Coronary artery (tissue), 2 donors: Measurements from ENCODE around the gene AUTS2.

Experiments used
- DNase-seq: peaks from one replicate; pipeline ENCODE4 v3.0.0-alpha.2; 2017; ENCODE audit warnings: low spot score
- H3K27ac ChIP-seq, 2 donors: fragments of 200-600 bp; sonication (generic); one replicate each; pipeline ENCODE4 v1.5.1; 2016 to 2019
- H3K4me3 ChIP-seq: fragments of 200-600 bp; sonication (generic); 2 replicates; pipeline ENCODE4 v1.5.1; 2016; ENCODE audit warnings: mild to moderate bottlenecking, moderate library complexity
- TF ChIP-seq, protein P1 (sequence below): fragments of 200-600 bp; sonication (generic); IDR thresholded peaks from one replicate; pipeline ENCODE4 v1.5.1; 2019; ENCODE audit warnings: antibody characterized with exemption

Gene AUTS2

DNA sequence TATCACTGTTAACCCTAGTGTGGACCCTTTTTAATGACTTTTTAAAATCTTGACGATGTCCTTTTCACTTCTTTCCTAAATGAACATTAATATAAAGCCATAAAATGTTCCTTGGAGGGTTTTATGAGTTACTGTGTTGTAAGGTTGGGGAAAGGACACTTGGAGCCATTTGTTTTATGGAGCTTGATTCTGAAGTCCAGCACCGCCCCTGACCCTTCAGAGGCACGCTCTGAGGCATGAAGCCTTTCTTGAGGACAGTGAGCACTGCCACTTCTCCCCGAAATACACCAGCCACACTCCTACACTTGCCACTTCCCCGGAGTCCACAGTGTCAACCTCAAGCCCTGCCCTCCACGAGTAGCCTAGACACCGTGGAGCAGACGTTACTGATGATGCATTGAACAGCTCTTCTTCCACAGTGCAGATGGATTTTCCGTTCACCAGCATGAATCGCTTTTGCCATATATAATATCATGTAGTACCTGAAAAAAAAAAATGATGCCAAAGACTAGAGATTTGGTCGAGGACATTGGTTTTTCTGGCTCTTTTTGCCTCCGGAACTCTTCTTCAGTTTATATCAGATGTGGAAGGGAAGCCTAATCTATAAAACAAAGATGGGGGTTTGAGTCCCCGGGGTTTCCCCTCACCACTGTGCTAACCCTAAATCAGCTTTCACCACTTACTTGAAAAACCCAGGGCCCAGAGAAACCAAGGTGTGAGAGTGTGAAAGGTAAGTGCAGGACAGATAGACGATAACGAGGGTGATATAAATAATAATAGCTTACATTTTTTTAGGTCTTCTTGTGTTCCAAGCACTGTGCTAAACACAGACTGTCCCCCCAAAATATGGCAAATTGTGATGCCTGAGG is 881.1 kb downstream of the AUTS2 start:
- DNase-seq: no peak
- TF ChIP-seq, protein P1, sequence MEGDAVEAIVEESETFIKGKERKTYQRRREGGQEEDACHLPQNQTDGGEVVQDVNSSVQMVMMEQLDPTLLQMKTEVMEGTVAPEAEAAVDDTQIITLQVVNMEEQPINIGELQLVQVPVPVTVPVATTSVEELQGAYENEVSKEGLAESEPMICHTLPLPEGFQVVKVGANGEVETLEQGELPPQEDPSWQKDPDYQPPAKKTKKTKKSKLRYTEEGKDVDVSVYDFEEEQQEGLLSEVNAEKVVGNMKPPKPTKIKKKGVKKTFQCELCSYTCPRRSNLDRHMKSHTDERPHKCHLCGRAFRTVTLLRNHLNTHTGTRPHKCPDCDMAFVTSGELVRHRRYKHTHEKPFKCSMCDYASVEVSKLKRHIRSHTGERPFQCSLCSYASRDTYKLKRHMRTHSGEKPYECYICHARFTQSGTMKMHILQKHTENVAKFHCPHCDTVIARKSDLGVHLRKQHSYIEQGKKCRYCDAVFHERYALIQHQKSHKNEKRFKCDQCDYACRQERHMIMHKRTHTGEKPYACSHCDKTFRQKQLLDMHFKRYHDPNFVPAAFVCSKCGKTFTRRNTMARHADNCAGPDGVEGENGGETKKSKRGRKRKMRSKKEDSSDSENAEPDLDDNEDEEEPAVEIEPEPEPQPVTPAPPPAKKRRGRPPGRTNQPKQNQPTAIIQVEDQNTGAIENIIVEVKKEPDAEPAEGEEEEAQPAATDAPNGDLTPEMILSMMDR: no peak
- H3K27ac ChIP-seq: no peak overlapping the region
- H3K4me3 ChIP-seq: no peak overlapping the region

DNA sequence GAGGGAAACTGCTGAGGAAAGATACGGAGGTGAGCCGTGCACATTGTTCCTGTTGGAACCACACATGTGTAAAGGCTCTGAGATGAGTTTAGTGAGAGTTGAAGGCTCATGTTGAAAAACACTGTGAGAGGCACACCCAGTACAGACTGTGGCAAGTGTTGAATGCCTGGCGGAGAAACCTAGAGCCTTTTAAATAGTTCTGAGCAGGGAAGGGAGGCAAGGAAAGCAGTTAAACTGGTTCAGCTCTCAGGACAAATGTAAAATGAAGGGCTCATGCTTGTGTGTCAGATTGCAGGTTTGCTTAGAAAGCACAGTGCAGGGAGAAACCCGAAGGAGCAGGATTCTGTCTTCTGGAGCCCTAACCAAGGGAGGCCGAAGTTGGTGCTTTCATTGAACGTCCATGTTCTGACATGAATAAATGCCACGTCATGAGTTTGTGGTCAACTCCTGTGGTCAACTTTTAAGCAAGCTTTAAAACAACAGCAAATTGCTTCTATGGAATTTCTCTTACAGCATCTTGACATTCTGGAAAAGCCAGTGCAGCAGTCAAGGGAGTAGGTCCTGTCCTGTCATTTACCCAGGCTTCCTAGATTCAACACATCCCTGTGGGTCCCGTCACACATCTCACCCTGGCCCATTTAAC is 882.8 kb downstream of the AUTS2 start:
- DNase-seq: no peak
- no peak overlapping the region for H3K4me3 ChIP-seq
- TF ChIP-seq, protein P1: no peak
- H3K27ac ChIP-seq: no peak overlapping the region

DNA sequence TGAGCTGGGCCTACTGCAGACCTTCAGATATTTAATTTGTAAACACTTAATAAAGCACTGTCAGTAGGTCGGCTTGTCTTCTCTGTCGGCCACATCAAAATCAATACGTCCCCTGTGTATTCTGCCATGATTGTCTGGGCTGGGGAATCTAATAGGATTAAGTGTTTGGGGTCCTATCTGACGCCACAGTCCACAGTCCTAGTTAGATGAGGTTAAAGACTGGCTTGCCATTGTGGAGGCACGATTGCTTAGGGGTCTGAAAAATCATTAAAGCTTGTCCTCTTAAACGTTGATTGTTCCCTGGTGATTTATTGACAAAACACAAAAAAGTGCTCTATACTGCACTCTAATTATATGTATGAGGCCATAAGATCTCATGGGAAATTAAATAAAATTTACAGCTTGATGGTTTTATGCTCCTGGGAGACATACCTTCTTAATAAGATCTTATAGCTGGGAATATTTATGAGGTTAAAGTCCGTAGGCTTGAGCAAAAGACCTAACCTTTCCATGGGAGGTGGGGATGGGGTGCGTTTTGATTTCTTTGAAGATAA is 883.4 kb downstream of the AUTS2 start:
- Histone ChIP-seq H3K27ac (no peak overlapping the region), H3K4me3 (no peak overlapping the region)
- DNase-seq: no peak
- TF ChIP-seq, protein P1: no peak

DNA sequence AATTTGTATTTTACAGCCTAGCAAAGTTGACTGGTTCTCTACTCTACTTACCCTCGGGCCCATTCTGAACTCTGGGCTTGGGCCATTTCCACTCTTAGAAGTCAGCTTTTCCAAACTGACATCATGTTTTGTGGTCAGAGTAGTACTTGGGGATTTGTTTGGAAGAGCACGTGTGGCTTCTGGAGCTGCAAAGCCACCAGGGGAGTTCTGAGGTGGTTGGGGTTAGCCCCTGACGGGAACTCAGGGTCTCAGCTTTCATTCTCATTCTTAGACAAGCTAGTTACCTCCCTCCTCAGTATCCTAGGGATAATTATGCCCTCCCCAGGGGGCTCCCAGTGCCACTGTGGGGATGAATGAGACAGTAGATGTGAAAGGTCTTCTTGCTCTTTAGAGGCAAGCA is 886.0 kb downstream of the AUTS2 start:
- no peak overlapping the region for H3K27ac ChIP-seq
- DNase-seq: no peak
- TF ChIP-seq, protein P1: no peak
- no peak overlapping the region for H3K4me3 ChIP-seq

DNA sequence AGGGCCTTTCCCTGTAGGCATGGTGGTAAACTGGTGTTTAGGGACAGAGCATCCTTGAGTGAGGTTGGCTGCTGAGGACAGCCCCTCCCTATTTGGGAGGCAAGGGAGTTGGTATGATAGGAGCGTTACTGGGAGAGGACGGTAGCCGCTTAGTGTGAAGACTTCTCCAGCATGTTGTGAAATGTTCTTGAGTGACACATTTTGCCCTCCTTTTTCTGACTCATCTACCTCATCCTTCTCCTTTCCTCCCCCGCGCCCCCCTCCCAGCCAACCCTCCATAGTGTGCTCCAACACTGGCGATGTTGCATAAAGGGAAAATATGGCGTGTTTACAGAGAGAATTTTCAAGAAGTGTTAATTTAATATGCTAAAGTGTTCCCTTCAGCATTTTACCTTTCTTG is 888.7 kb downstream of the AUTS2 start:
- no peak overlapping the region for H3K27ac ChIP-seq
- no peak overlapping the region for H3K4me3 ChIP-seq
- no peak for DNase-seq
- TF ChIP-seq, protein P1: no peak

DNA sequence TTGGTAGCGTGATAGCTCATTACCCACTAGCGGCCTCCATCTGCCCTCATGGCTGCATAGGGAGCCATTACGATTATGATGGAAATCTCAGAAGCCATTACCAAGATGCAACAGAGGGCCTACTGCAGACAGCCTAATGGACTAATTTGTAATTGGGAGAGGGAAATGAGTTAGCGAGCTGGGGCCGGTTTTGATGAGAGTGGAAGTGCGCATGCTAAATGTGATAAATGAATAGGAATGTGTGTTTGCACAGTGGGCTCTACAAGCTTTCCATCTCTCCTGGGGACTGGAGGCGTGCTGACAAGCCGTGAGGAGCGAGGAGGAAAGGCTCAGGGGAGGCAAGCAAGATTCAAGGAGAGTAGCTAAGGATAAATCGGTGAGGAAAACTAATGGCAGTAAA is 889.2 kb downstream of the AUTS2 start:
- Histone ChIP-seq H3K4me3 (no peak overlapping the region), H3K27ac (no peak overlapping the region)
- TF ChIP-seq, protein P1: no peak
- DNase-seq: no peak
